SK-N-SH treated with all-trans-retinoic acid at 6 μM for 48 hours (cell line): ENCODE data around the gene RUBCNL.

Experiments used
- CREB5 ChIP-seq: fragments of 250-450 bp; sonication (Bioruptor Pico); IDR thresholded peaks from 2 replicates; pipeline ENCODE4 v1.5.1; 2020; ENCODE audit warnings: low read depth, mild to moderate bottlenecking, moderate library complexity
- CSDC2 ChIP-seq: fragments of 250-450 bp; sonication (Bioruptor Pico); IDR thresholded peaks from 2 replicates; pipeline ENCODE4 v1.5.0; 2020; ENCODE audit warnings: mild to moderate bottlenecking, moderate library complexity
- CSRNP3 ChIP-seq: fragments of 250-450 bp; sonication (Bioruptor Pico); IDR thresholded peaks from 2 replicates; pipeline ENCODE4 v1.5.1; 2021; ENCODE audit warnings: mild to moderate bottlenecking, moderate library complexity
- PATZ1 ChIP-seq: fragments of 250-450 bp; sonication (Bioruptor Pico); IDR thresholded peaks from 2 replicates; pipeline ENCODE4 v1.8.0; 2020; ENCODE audit warnings: mild to moderate bottlenecking, moderate library complexity, borderline replicate concordance
- ZNF70 ChIP-seq: fragments of 450-650 bp; formaldehyde crosslinking; IDR thresholded peaks from 2 replicates; pipeline ENCODE4 v1.5.0; 2020; ENCODE audit warnings: mild to moderate bottlenecking, moderate library complexity

GRCh38 chr13:46348961-46349360, 38.1 kb downstream of the RUBCNL start:
- TF ChIP-seq PATZ1: no peak
- no peak for TF ChIP-seq CREB5 (CRISPR knock-in tag)
- no peak for TF ChIP-seq ZNF70 (CRISPR knock-in tag)
- TF ChIP-seq CSDC2 (CRISPR knock-in tag): no peak
- no peak for TF ChIP-seq CSRNP3
